Measurements from ENCODE around the gene NEB. TPM values are rescaled to one million over a fixed set of nuclear protein-coding genes. Genes with fewer than 3 reads are reported as not detected.

NEB gene
- total RNA-seq, 2 donors from 2014 or later, result 61.1 to 136 TPM

DNA sequence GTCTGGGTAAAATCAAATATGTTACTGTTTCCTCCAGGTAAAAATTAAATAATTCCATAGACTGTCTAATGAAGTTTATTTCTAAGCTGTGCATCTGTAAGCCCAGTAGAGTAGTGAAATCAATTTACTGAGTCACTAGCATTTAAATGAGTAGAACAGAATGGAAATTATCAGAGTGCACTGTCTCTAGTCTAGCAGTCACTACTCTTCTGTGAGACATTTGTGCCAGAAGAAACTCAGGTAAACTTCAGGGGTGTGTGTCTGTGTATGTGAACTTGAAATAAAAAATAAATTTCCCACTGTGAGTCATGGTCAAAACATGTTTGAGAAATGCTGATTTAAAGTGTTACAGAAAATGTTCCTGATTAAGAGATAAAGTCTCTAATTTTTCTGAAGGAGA lies 178.2 kb downstream of the NEB start:
- peaks cover 0 to 8% of the 10 kb centered on the region in 2 donors for H3K4me1 ChIP-seq
- H3K9me3 ChIP-seq, result no peaks in the 10 kb centered on the region
- H3K4me3 ChIP-seq, result no peak overlapping the region
- TF ChIP-seq, protein P1, sequence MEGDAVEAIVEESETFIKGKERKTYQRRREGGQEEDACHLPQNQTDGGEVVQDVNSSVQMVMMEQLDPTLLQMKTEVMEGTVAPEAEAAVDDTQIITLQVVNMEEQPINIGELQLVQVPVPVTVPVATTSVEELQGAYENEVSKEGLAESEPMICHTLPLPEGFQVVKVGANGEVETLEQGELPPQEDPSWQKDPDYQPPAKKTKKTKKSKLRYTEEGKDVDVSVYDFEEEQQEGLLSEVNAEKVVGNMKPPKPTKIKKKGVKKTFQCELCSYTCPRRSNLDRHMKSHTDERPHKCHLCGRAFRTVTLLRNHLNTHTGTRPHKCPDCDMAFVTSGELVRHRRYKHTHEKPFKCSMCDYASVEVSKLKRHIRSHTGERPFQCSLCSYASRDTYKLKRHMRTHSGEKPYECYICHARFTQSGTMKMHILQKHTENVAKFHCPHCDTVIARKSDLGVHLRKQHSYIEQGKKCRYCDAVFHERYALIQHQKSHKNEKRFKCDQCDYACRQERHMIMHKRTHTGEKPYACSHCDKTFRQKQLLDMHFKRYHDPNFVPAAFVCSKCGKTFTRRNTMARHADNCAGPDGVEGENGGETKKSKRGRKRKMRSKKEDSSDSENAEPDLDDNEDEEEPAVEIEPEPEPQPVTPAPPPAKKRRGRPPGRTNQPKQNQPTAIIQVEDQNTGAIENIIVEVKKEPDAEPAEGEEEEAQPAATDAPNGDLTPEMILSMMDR (IDR thresholded peaks at IDR 0.05), result no peak
- peaks cover 20% of the 10 kb centered on the region for H3K36me3 ChIP-seq
- DNase-seq (ENCODE audit: low spot score), result no peak
- H3K27me3 ChIP-seq, result no peaks in the 10 kb centered on the region
- no peak overlapping the region for H3K27ac ChIP-seq

DNA sequence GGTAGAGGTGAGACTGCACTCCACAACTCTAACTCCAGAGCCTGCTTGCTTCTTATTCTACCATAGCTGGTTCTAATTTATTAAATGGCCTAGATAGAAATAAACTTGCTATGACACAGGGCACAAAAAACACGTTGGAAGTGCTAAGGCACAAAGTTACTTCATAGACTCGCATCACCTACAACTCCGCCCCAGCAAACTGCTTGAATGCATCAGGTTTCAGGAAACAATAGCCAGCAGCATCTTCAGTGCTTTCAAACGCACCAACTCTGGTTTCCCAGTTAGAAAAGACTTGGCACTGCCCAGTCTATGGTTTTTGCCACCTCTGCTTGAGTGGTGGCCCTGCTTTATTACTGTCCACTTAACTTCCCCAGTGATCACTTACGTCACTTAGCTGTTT lies 182.0 kb downstream of the NEB start:
- H3K27ac ChIP-seq, result no peak overlapping the region
- DNase-seq (ENCODE audit: low spot score), result no peak
- H3K9me3 ChIP-seq, result no peaks in the 10 kb centered on the region
- TF ChIP-seq, protein P1 (IDR thresholded peaks at IDR 0.05), result no peak
- H3K4me3 ChIP-seq, result no peak overlapping the region
- no peaks in the 10 kb centered on the region for H3K27me3 ChIP-seq
- H3K36me3 ChIP-seq, result peaks cover 40% of the 10 kb centered on the region
- no peaks in the 10 kb centered on the region for H3K4me1 ChIP-seq

DNA sequence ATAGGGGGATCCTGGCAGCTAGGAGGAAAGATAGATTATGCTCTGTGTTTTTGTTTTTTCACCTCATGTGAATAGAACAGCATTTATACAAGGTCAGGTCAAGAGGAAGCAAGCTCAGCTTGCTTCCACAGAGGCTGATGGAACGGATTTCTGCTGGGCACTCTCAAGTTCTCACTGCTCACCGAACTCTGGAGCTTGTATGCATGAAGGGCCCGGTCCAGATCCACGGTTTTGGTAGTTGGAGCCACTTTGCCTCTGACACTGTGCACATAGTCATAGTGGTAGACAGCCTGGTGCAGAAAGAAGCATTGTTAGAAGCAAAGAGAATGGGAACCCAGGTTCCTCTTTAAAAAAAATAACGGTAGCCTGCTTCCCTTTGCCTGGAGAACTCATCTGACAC lies 182.7 kb downstream of the NEB start:
- TF ChIP-seq, protein P1 (IDR thresholded peaks at IDR 0.05), result no peak
- H3K9me3 ChIP-seq, result no peaks in the 10 kb centered on the region
- no peaks in the 10 kb centered on the region for H3K4me1 ChIP-seq
- no peak for DNase-seq (ENCODE audit: low spot score)
- H3K27ac ChIP-seq, result no peak overlapping the region
- H3K4me3 ChIP-seq, result no peak overlapping the region
- H3K36me3 ChIP-seq, result peaks cover 46% of the 10 kb centered on the region
- H3K27me3 ChIP-seq, result no peaks in the 10 kb centered on the region

DNA sequence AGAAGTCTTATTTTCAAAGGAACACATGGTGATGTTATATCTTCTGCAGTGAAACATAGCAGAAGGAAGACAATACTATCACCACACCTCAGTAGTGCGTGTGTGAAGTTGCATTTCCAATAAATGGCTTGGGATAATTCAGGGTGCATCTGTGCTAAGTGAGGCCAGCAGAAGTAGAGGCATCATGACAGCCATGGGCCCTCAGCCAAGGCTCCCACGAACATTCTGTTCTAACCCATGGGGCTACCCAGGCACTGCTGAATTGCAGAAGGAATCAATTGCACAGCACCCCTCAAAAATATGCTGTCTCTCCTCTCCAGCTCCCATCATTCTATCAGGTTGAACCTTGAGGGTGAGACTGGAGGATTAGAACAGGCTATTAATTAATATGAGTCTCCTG lies 185.1 kb downstream of the NEB start:
- Histone ChIP-seq H3K36me3 (peaks cover 65% of the 10 kb centered on the region), H3K27ac (no peak overlapping the region), H3K9me3 (no peaks in the 10 kb centered on the region), H3K27me3 (no peaks in the 10 kb centered on the region), H3K4me3 (no peak overlapping the region), H3K4me1 (no peaks in the 10 kb centered on the region)
- no peak for DNase-seq (ENCODE audit: low spot score)
- TF ChIP-seq, protein P1 (IDR thresholded peaks at IDR 0.05), result no peak

DNA sequence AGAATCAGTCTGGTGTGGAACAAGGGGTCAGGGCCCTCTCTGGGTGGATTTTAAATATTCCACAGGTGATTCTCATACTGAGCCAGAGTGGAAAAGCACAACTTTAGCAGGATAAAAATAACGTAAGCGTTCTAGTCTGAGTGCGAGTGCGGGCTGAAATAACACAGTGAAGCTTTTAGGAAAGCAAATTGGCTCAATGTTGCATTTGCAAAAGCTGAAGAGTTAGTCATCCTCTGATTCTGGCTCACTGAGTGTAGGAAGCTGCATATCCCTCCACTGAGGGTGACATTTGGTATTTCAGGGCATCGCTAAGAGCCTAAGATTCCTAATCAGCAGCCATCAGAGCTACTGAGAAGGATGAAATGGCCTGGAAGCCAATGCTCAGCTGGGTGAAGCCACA lies 189.8 kb downstream of the NEB start:
- no peaks in the 10 kb centered on the region for H3K4me1 ChIP-seq
- H3K27me3 ChIP-seq, result no peaks in the 10 kb centered on the region
- no peaks in the 10 kb centered on the region for H3K9me3 ChIP-seq
- TF ChIP-seq, protein P1 (IDR thresholded peaks at IDR 0.05), result no peak
- H3K4me3 ChIP-seq, result no peak overlapping the region
- H3K36me3 ChIP-seq, result peaks cover 51% of the 10 kb centered on the region
- no peak for DNase-seq (ENCODE audit: low spot score)
- H3K27ac ChIP-seq, result no peak overlapping the region

DNA sequence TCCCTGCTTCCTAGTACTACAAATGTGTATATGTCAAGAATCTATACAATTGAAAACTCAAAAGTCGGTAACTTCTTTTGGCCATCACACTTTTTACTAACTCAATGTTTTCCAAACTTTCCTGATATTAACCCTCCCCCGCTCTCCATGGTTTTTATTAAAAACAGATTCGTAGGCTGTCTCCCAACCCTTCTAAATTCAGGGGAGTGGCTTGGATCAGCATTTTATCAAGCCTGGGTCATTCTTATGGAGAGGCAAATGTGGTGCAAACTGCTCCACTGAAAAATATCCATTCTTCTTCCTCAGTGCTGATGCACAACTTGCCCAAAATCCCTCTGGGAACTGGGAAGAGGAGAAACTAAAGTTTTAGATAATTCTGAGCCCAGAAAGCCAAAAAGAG lies 190.4 kb downstream of the NEB start:
- no peak overlapping the region for H3K27ac ChIP-seq
- no peaks in the 10 kb centered on the region for H3K4me1 ChIP-seq
- no peaks in the 10 kb centered on the region for H3K9me3 ChIP-seq
- no peak overlapping the region for H3K4me3 ChIP-seq
- no peaks in the 10 kb centered on the region for H3K27me3 ChIP-seq
- TF ChIP-seq, protein P1 (IDR thresholded peaks at IDR 0.05), result no peak
- no peak for DNase-seq (ENCODE audit: low spot score)
- peaks cover 46% of the 10 kb centered on the region for H3K36me3 ChIP-seq

All from right atrium auricular region (tissue), 2 donors.